Left lobe of liver (tissue), 2 donors: ENCODE data around the gene TMEM33. TPM values are rescaled to one million over a fixed set of nuclear protein-coding genes. Genes with fewer than 3 reads are reported as not detected.
A peak's percentile ranks its signal among the peaks of the same experiment; 100 is the strongest.

ENCODE experiments used
- ATAC-seq: fragments of 200-7000 bp; cut with Tn5 transposase; one replicate; pipeline ENCODE4 v1.9.1; 2020; ENCODE audit warnings: mild to moderate bottlenecking, moderate library complexity
- DNase-seq: peaks from one replicate; pipeline ENCODE4 v3.0.0-alpha.2; 2020; ENCODE audit warnings: low spot score
- total RNA-seq: library from RNA; stranded (reverse); gene quantifications from one replicate; pipeline ENCODE4 v1.2.1, GENCODE V29; 2021
- donor health status: DM: no; HTN: no; CAD: no; lungs with moderate emphysema.
- donor health status: DM: no; HTN: yes; CAD: no.

The TMEM33 gene
- total RNA-seq, 1 donor from 2014 or later: 49.3 TPM

- DNase-seq: no peak
- ATAC-seq: no peak
Observed at GRCh38 chr4:41935652-41936021, 408 bp downstream of the TMEM33 start.

GRCh38 chr4:41939016-41939626 is 3.9 kb downstream of the TMEM33 start:
- DNase-seq (peak; percentile 52), ATAC-seq (peak; percentile 44)

- DNase-seq (no peak), ATAC-seq (no peak)
Observed at GRCh38 chr4:41940834-41941233, 5.6 kb downstream of the TMEM33 start.

- no peak for DNase-seq
- no peak for ATAC-seq
Observed at GRCh38 chr4:41943506-41943905, 8.3 kb downstream of the TMEM33 start.

GRCh38 chr4:41944089-41944488 is 8.9 kb downstream of the TMEM33 start:
- no peak for DNase-seq
- no peak for ATAC-seq

GRCh38 chr4:41949531-41949930 is 14.3 kb downstream of the TMEM33 start:
- ATAC-seq (no peak), DNase-seq (no peak)

GRCh38 chr4:41957634-41958033 is 22.4 kb downstream of the TMEM33 start:
- ATAC-seq (peak; percentile 26), DNase-seq (no peak)

GRCh38 chr4:41963105-41963504 is 27.9 kb downstream of the TMEM33 start:
- ATAC-seq (no peak), DNase-seq (no peak)

- DNase-seq (no peak), ATAC-seq (no peak)
Observed at GRCh38 chr4:41964401-41964800, 29.2 kb downstream of the TMEM33 start.

GRCh38 chr4:41967392-41967791 is 32.2 kb downstream of the TMEM33 start:
- no peak for ATAC-seq
- no peak for DNase-seq

GRCh38 chr4:41969671-41970070 is 34.4 kb downstream of the TMEM33 start:
- ATAC-seq: no peak

GRCh38 chr4:41975341-41975740 is 40.1 kb downstream of the TMEM33 start:
- ATAC-seq (no peak), DNase-seq (no peak)

More at GRCh38 chr4:41969671-41970070, 34.4 kb downstream of the TMEM33 start:
- DNase-seq: no peak

- ATAC-seq (peak; percentile 77), DNase-seq (no peak)
Observed at GRCh38 chr4:41976775-41977516, 41.7 kb downstream of the TMEM33 start.

GRCh38 chr4:41977709-41978108 is 42.5 kb downstream of the TMEM33 start:
- ATAC-seq (no peak), DNase-seq (no peak)

GRCh38 chr4:41981456-41981855 is 46.2 kb downstream of the TMEM33 start, which contains the start of gene DCAF4L1:
TSS of gene DCAF4L1 (plus strand) at chr4:41981756. CDS start at chr4:41981793, 37 bp downstream.
- DNase-seq (no peak), ATAC-seq (no peak)

GRCh38 chr4:41982716-41983115 is 47.5 kb downstream of the TMEM33 start:
- DNase-seq: no peak
- ATAC-seq: no peak

- DNase-seq (no peak), ATAC-seq (no peak)
Observed at GRCh38 chr4:41985151-41985550, 49.9 kb downstream of the TMEM33 start.

GRCh38 chr4:41989994-41990364 is 54.8 kb downstream of the TMEM33 start:
- no peak for DNase-seq
- peak; percentile 28 for ATAC-seq

- DNase-seq (peak; percentile 96), ATAC-seq (peak; percentile 98)
Observed at GRCh38 chr4:41990365-41991111, 55.3 kb downstream of the TMEM33 start, which contains the start of gene SLC30A9. TSS of gene SLC30A9 (plus strand) at chr4:41990530. CDS start at chr4:41990652, 122 bp downstream.

- DNase-seq: no peak
- no peak for ATAC-seq
Observed at GRCh38 chr4:41991916-41992767, 56.9 kb downstream of the TMEM33 start.
